CD4-positive, alpha-beta T cell (primary cell): ENCODE results near the gene CHRM5. TPM values are rescaled to one million over a fixed set of nuclear protein-coding genes. Genes with fewer than 3 reads are reported as not detected.

Source experiments
- ATAC-seq: fragments of 200-7000 bp; cut with Tn5 transposase; one replicate; pipeline ENCODE4 v1.10.0; 2022; ENCODE audit warnings: mild to moderate bottlenecking; ENCODE audit not compliant: poor library complexity
- CTCF ChIA-PET: fragments of 350-600 bp; sonication (Branson Sonifier 250); formaldehyde crosslinking; loops from one replicate; lab custom pipeline; 2021; ENCODE audit warnings: antibody characterized with exemption, inconsistent platforms; lab: Charles Lee
- POLR2A ChIA-PET: fragments of 350-600 bp; sonication (Branson Sonifier 250); formaldehyde crosslinking; loops from one replicate; lab custom pipeline; 2021; ENCODE audit warnings: antibody characterized with exemption, inconsistent platforms; lab: Charles Lee
- DNase-seq, 14 experiments: peaks; one replicate each; pipeline ENCODE4 v3.0.0-alpha.2; 2013 to 2020; ENCODE audit warnings: mixed read lengths in 2 of 14
- H3K27ac ChIP-seq, 2 donors: one replicate each; pipeline versions ENCODE4 v1.5.1 to v1.7.0; 2013; ENCODE audit warnings: low read length in 2 of 2, low read depth in 1 of 2, mild to moderate bottlenecking in 1 of 2
- H3K27me3 ChIP-seq, 2 experiments: 1 replicate in 1 of 2; 2 replicates in 1 of 2; pipeline versions ENCODE4 v1.6.1 to v1.7.0; 2013; ENCODE audit warnings: low read length in 2 of 2, control low read depth in 1 of 2, mild to moderate bottlenecking in 1 of 2, moderate library complexity in 1 of 2; ENCODE audit not compliant: insufficient read depth in 2 of 2, control insufficient read depth in 1 of 2
- H3K36me3 ChIP-seq: one replicate; pipeline ENCODE4 v1.6.1; 2013; ENCODE audit warnings: low read length, control low read depth; ENCODE audit not compliant: insufficient read depth
- H3K4me1 ChIP-seq: one replicate; pipeline ENCODE4 v1.6.1; 2013; ENCODE audit warnings: low read length, control low read depth; ENCODE audit not compliant: insufficient read depth
- H3K4me3 ChIP-seq: one replicate; pipeline ENCODE4 v1.5.1; 2013; ENCODE audit warnings: mild to moderate bottlenecking, low read length, moderate library complexity
- H3K9me3 ChIP-seq, 2 experiments: 1 replicate in 1 of 2; 2 replicates in 1 of 2; pipeline versions ENCODE4 v1.6.1 to v1.7.0; 2013; ENCODE audit warnings: low read length in 2 of 2, mild to moderate bottlenecking in 2 of 2, control low read depth in 1 of 2, moderate library complexity in 1 of 2; ENCODE audit not compliant: control insufficient read depth in 1 of 2, insufficient read depth in 1 of 2
- H3K27ac Mint-ChIP-seq: one replicate; pipeline ENCODE4 v1.8.0; 2020; ENCODE audit warnings: mixed read lengths
- H3K27me3 Mint-ChIP-seq: one replicate; pipeline ENCODE4 v1.8.0; 2021; ENCODE audit warnings: mixed read lengths
- H3K36me3 Mint-ChIP-seq: one replicate; pipeline ENCODE4 v1.8.0; 2021; ENCODE audit warnings: low read depth, mixed read lengths
- H3K4me1 Mint-ChIP-seq: one replicate; pipeline ENCODE4 v1.8.0; 2021; ENCODE audit warnings: low read depth, mixed read lengths
- H3K4me3 Mint-ChIP-seq: one replicate; pipeline ENCODE4 v1.8.0; 2020; ENCODE audit warnings: mild to moderate bottlenecking, mixed read lengths
- H3K9me3 Mint-ChIP-seq: one replicate; pipeline ENCODE4 v1.8.0; 2020; ENCODE audit warnings: mixed read lengths
- intact Hi-C, 2 experiments: fragments of 100-400 bp; cut with DNase I in 1 of 2; cut with micrococcal nuclease in 1 of 2; formaldehyde crosslinking; loops; one replicate each; pipeline versions ENCODE4 v1.15.1 to v1.9.0; 2023 to 2025; cut with DNase I, micrococcal nuclease
- total RNA-seq, 174 experiments: library from RNA in 2 of 174; stranded (reverse) in 2 of 174; gene quantifications; one replicate each; pipeline ENCODE4 v1.2.3 and lab custom pipeline; 2021 to 2026
- TF ChIP-seq, protein P1 (sequence below): fragments of 200-600 bp; IDR thresholded peaks from one replicate; pipeline ENCODE4 v1.8.0; 2022; ENCODE audit warnings: antibody characterized with exemption, mild to moderate bottlenecking

Gene CHRM5
- total RNA-seq, 2 experiments from 2014 or later, result not detected

DNA sequence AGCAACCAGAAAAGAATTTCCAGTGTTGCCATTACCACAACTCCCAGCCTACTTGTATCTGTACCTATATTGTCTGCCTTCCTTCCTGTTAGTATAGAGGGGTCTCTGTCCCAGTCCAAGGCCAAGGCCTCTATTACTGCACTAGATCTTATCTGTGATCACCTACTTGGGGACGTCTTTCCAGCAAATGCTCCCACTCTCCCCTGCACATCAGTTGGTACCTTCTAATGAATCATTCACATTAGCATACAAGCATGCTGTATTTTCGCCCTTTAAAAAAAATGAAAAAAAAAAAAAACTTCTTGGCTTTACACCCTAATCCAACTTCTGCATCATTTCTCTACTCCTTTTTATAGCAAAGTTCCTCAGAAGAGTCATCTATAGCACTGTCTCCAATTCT is 75.5 kb downstream of the CHRM5 start:
- H3K27ac Mint-ChIP-seq, result no peak overlapping the region
- TF ChIP-seq, protein P1, sequence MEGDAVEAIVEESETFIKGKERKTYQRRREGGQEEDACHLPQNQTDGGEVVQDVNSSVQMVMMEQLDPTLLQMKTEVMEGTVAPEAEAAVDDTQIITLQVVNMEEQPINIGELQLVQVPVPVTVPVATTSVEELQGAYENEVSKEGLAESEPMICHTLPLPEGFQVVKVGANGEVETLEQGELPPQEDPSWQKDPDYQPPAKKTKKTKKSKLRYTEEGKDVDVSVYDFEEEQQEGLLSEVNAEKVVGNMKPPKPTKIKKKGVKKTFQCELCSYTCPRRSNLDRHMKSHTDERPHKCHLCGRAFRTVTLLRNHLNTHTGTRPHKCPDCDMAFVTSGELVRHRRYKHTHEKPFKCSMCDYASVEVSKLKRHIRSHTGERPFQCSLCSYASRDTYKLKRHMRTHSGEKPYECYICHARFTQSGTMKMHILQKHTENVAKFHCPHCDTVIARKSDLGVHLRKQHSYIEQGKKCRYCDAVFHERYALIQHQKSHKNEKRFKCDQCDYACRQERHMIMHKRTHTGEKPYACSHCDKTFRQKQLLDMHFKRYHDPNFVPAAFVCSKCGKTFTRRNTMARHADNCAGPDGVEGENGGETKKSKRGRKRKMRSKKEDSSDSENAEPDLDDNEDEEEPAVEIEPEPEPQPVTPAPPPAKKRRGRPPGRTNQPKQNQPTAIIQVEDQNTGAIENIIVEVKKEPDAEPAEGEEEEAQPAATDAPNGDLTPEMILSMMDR, result no peak
- H3K36me3 Mint-ChIP-seq, result no peaks in the 10 kb centered on the region
- no peak for DNase-seq
- no peak overlapping the region for H3K27ac ChIP-seq
- ChIA-PET POLR2A (no interaction called here), CTCF (no interaction called here)
- no peaks in the 10 kb centered on the region for H3K9me3 Mint-ChIP-seq
- no peaks in the 10 kb centered on the region for H3K36me3 ChIP-seq
- intact Hi-C loops, result loop anchor here in 1 of 2 experiments (2.0 to 5.0 kb wide), 2 partner anchors 13 to 298 kb away; partner anchors contain the start of genes NOP10 and NUTM1
- no peaks in the 10 kb centered on the region for H3K27me3 Mint-ChIP-seq
- no peak overlapping the region for H3K4me3 ChIP-seq
- peaks cover 13% of the 10 kb centered on the region for H3K4me1 Mint-ChIP-seq
- ATAC-seq, result no peak
- no peaks in the 10 kb centered on the region for H3K27me3 ChIP-seq
- H3K4me1 ChIP-seq, result peaks cover 7% of the 10 kb centered on the region
- no peaks in the 10 kb centered on the region for H3K9me3 ChIP-seq
- no peak overlapping the region for H3K4me3 Mint-ChIP-seq

GRCh38 chr15:34046471-34047145 is 78.3 kb downstream of the CHRM5 start:
- Histone ChIP-seq H3K36me3 (no peaks in the 10 kb centered on the region), H3K27ac (no peak overlapping the region), H3K4me3 (no peak overlapping the region), H3K27me3 (no peaks in the 10 kb centered on the region), H3K9me3 (peaks cover 5 to 8% of the 10 kb centered on the region in 2 experiments), H3K4me1 (no peaks in the 10 kb centered on the region)
- POLR2A ChIA-PET, result no interaction called here
- intact Hi-C loops, result no loop called here
- CTCF ChIA-PET, result no interaction called here
- H3K27ac Mint-ChIP-seq, result no peak overlapping the region
- no peaks in the 10 kb centered on the region for H3K27me3 Mint-ChIP-seq
- no peak for ATAC-seq
- TF ChIP-seq, protein P1, result no peak
- no peak for DNase-seq
- H3K4me3 Mint-ChIP-seq, result no peak overlapping the region
- H3K9me3 Mint-ChIP-seq, result peaks cover 14% of the 10 kb centered on the region
- H3K4me1 Mint-ChIP-seq, result no peaks in the 10 kb centered on the region
- H3K36me3 Mint-ChIP-seq, result peaks cover 22% of the 10 kb centered on the region

DNA sequence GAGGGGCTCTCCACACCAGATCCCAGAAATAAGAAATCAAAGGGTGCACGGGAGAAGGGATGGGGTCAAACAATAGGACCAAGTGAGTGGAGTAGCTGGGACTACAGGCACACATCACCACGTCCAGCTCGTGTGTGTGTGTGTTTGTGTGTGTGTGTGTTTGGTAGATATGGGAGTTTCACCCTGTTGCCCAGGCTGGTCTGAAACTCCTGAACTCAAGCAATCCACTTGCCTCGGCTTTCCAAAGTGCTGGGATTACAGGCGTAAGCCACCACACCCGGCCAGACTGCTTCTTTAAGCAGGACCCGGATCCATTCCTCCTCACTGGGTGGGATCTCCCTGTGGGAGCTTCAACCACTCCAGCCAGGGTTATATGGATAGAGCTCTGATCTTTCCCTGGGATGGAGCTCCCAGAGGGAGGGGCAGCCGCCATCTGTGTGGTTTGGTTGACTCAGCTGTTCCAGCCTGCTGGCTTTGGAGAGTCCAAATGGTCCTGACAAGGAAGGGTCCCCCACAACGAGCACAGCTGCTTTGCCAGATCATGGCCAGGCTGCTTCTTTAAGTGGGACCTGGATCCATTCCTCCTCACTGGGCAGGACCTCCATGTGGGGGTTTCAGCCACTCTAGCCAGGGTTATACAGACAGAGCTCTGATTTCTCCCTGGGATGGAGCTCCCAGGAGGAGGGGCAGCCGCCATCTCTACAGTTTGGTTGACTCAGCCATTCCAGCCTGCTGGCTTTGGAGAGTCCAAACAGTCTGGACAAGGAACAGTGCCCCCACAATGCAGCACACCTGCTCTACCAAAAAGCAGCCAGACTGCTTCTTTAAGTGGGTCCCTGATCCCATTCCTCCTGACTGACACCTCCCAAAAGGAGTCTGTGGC is 79.8 kb downstream of the CHRM5 start:
- Mint-ChIP-seq H3K4me3 (no peak overlapping the region), H3K9me3 (peaks cover 15% of the 10 kb centered on the region), H3K4me1 (no peaks in the 10 kb centered on the region), H3K36me3 (peaks cover 29% of the 10 kb centered on the region), H3K27ac (no peak overlapping the region), H3K27me3 (no peaks in the 10 kb centered on the region)
- DNase-seq, result no peak
- H3K4me1 ChIP-seq, result no peaks in the 10 kb centered on the region
- TF ChIP-seq, protein P1, result no peak
- no peak overlapping the region for H3K4me3 ChIP-seq
- H3K9me3 ChIP-seq, result peaks cover 5 to 8% of the 10 kb centered on the region in 2 experiments
- intact Hi-C loops, result no loop called here
- ChIA-PET POLR2A (no interaction called here), CTCF (no interaction called here)
- H3K27me3 ChIP-seq, result no peaks in the 10 kb centered on the region
- H3K27ac ChIP-seq, result no peak overlapping the region
- H3K36me3 ChIP-seq, result no peaks in the 10 kb centered on the region
- no peak for ATAC-seq
